GM18498 (cell line): ENCODE measurements around the gene MDM4.

Source experiments
- ATAC-seq: cut with Tn5 transposase; IDR thresholded peaks from one replicate; pipeline ENCODE4 v1.9.1; 2021; ENCODE audit warnings: mild to moderate bottlenecking, moderate library complexity; ENCODE audit not compliant: unreplicated experiment

Gene MDM4

GRCh38 chr1:204487256-204487615, 29.0 kb upstream of the MDM4 start:
- ATAC-seq = no peak

- ATAC-seq = no peak
These were observed 24.6 kb upstream of the MDM4 start for GRCh38 chr1:204491655-204492054.

GRCh38 chr1:204493145-204493983, 22.8 kb upstream of the MDM4 start:
- ATAC-seq = no peak

GRCh38 chr1:204493984-204494280, 22.3 kb upstream of the MDM4 start:
- ATAC-seq = peak; percentile 36

GRCh38 chr1:204494281-204495077, 21.7 kb upstream of the MDM4 start, which contains the start of gene PIK3C2B:
TSS of gene PIK3C2B (minus strand) at chr1:204494805. CDS start at chr1:204469802, 25,003 bp downstream.
- peak; percentile 89 for ATAC-seq

- ATAC-seq = peak; percentile 36
These were observed 21.0 kb upstream of the MDM4 start for GRCh38 chr1:204495078-204495753.

GRCh38 chr1:204495777-204496176, 20.4 kb upstream of the MDM4 start:
- no peak for ATAC-seq

- ATAC-seq = no peak
These were observed 17.2 kb upstream of the MDM4 start for GRCh38 chr1:204498981-204499380.

GRCh38 chr1:204499511-204500468, 16.4 kb upstream of the MDM4 start:
- no peak for ATAC-seq

GRCh38 chr1:204502241-204502640, 14.0 kb upstream of the MDM4 start:
- ATAC-seq = no peak

GRCh38 chr1:204503122-204503912, 12.9 kb upstream of the MDM4 start:
- no peak for ATAC-seq

- no peak for ATAC-seq
These were observed 12.2 kb upstream of the MDM4 start for GRCh38 chr1:204503913-204504519.

GRCh38 chr1:204505674-204506200, 10.5 kb upstream of the MDM4 start:
- no peak for ATAC-seq

- ATAC-seq = peak; percentile 73
These were observed 9.8 kb upstream of the MDM4 start for GRCh38 chr1:204506201-204506968.

- ATAC-seq = peak; percentile 57
These were observed 9.3 kb upstream of the MDM4 start for GRCh38 chr1:204506969-204507316.

- peak; percentile 18 for ATAC-seq
These were observed 8.7 kb upstream of the MDM4 start for GRCh38 chr1:204507317-204508105.

- no peak for ATAC-seq
These were observed 7.0 kb upstream of the MDM4 start for GRCh38 chr1:204509186-204509635.
